SK-N-SH treated with all-trans-retinoic acid at 6 μM for 48 hours (cell line): Measurements from ENCODE around the gene CCDC40.

Experiments
- BACH2 ChIP-seq: fragments of 250-450 bp; sonication (Bioruptor Pico); IDR thresholded peaks from 2 replicates; pipeline ENCODE4 v1.9.0; 2021; ENCODE audit warnings: mild to moderate bottlenecking, borderline replicate concordance
- ISL1 ChIP-seq: fragments of 250-450 bp; sonication (Bioruptor Pico); IDR thresholded peaks from 2 replicates; pipeline ENCODE4 v2.1.2; 2022; ENCODE audit warnings: mild to moderate bottlenecking, moderate library complexity
- PPARA ChIP-seq: fragments of 250-450 bp; sonication (Bioruptor Pico); IDR thresholded peaks from 2 replicates; pipeline ENCODE4 v1.5.0; 2020; ENCODE audit warnings: mild to moderate bottlenecking, borderline replicate concordance
- ZNF70 ChIP-seq: fragments of 450-650 bp; formaldehyde crosslinking; IDR thresholded peaks from 2 replicates; pipeline ENCODE4 v1.5.0; 2020; ENCODE audit warnings: mild to moderate bottlenecking, moderate library complexity

- no peak for TF ChIP-seq ISL1 (CRISPR knock-in tag)
- TF ChIP-seq PPARA (CRISPR knock-in tag), result no peak
- no peak for TF ChIP-seq BACH2
- TF ChIP-seq ZNF70, result no peak
Measured at GRCh38 chr17:80021600-80021999, 14.8 kb upstream of the CCDC40 start.
